HepG2 (cell line): ENCODE measurements around the gene LRRC74B. TPM values are rescaled to one million over a fixed set of nuclear protein-coding genes. Genes with fewer than 3 reads are reported as not detected.

Experiments
- ADNP ChIP-seq: sonication (generic); formaldehyde crosslinking; IDR thresholded peaks from 2 replicates; pipeline ENCODE4 v1.4.0; 2020; ENCODE audit warnings: missing genetic modification reagents
- ARID5B ChIP-seq: IDR thresholded peaks from 2 replicates; pipeline ENCODE4 v1.4.0; 2020; ENCODE audit warnings: mild to moderate bottlenecking, missing genetic modification reagents
- BCL6 ChIP-seq: IDR thresholded peaks from 2 replicates; pipeline ENCODE4 v1.6.1; 2016; ENCODE audit warnings: missing genetic modification reagents, missing compliant biosample characterization
- CENPT ChIP-seq: sonication (generic); formaldehyde crosslinking; IDR thresholded peaks from 2 replicates; pipeline ENCODE4 v1.8.0; 2022; ENCODE audit warnings: low read depth, mild to moderate bottlenecking, moderate library complexity, missing genetic modification reagents
- FOSL2 ChIP-seq: sonication (generic); formaldehyde crosslinking; IDR thresholded peaks from 2 replicates; pipeline ENCODE4 v1.4.0; 2020; ENCODE audit warnings: missing genetic modification reagents
- GLMP ChIP-seq: sonication (generic); formaldehyde crosslinking; IDR thresholded peaks from 2 replicates; pipeline ENCODE4 v1.9.0; 2021; ENCODE audit warnings: missing genetic modification reagents, mild to moderate bottlenecking, borderline replicate concordance
- HCFC1 ChIP-seq: fragments of 150-350 bp; IDR thresholded peaks from 2 replicates; pipeline ENCODE4 v1.6.1; 2014; ENCODE audit warnings: low read depth, low read length
- HOMEZ ChIP-seq: IDR thresholded peaks from 2 replicates; pipeline ENCODE4 v1.6.1; 2016; ENCODE audit warnings: low read depth
- KAT8 ChIP-seq: IDR thresholded peaks from 2 replicates; pipeline ENCODE4 v1.6.1; 2016; ENCODE audit warnings: missing genetic modification reagents, missing compliant biosample characterization
- KLF6 ChIP-seq: IDR thresholded peaks from 2 replicates; pipeline ENCODE4 v1.8.0; 2016; ENCODE audit warnings: missing biosample characterization, missing genetic modification reagents
- MXD3 ChIP-seq: IDR thresholded peaks from 2 replicates; pipeline ENCODE4 v1.6.1; 2016; ENCODE audit warnings: mild to moderate bottlenecking, missing biosample characterization, missing genetic modification reagents
- SALL1 ChIP-seq: sonication (generic); formaldehyde crosslinking; IDR thresholded peaks from 2 replicates; pipeline ENCODE4 v1.8.0; 2022; ENCODE audit warnings: mild to moderate bottlenecking, missing genetic modification reagents
- STAT5B ChIP-seq: sonication (generic); formaldehyde crosslinking; IDR thresholded peaks from 2 replicates; pipeline ENCODE4 v1.4.0; 2020; ENCODE audit warnings: missing genetic modification reagents
- ZBTB26 ChIP-seq: IDR thresholded peaks from 2 replicates; pipeline ENCODE4 v1.6.1; 2016; ENCODE audit warnings: missing compliant biosample characterization, missing genetic modification reagents, borderline replicate concordance
- ZNF614 ChIP-seq: IDR thresholded peaks from 2 replicates; pipeline ENCODE4 v1.6.1; 2018; ENCODE audit warnings: missing biosample characterization, missing genetic modification reagents, inconsistent platforms, borderline replicate concordance
- ZNF660 ChIP-seq: sonication (generic); formaldehyde crosslinking; IDR thresholded peaks from 2 replicates; pipeline ENCODE4 v1.5.1; 2020; ENCODE audit warnings: mild to moderate bottlenecking, low read depth, missing genetic modification reagents, borderline replicate concordance
- ZNF781 ChIP-seq: sonication (generic); formaldehyde crosslinking; IDR thresholded peaks from 2 replicates; pipeline ENCODE4 v1.5.1; 2020; ENCODE audit warnings: borderline replicate concordance, mild to moderate bottlenecking, missing genetic modification reagents; ENCODE audit errors: not compliant biosample characterization
- ZNF83 ChIP-seq: sonication (generic); formaldehyde crosslinking; IDR thresholded peaks from 2 replicates; pipeline ENCODE4 v1.4.0; 2020; ENCODE audit warnings: missing genetic modification reagents, mild to moderate bottlenecking, borderline replicate concordance
- polyA plus RNA-seq, 8 experiments: library from polyadenylated mRNA; depleted of rRNA in 3 of 8; stranded (reverse) in 7 of 8; unstranded in 1 of 8; fragments of >200 nt; fragmentation: Illumina TruSeq in 4 of 8; extraction: Trizol in 4 of 8; gene quantifications; 2 replicates each; pipeline versions ENCODE4 v1.2.1 to v1.2.3, GENCODE V29; 2011 to 2016; ENCODE audit warnings: low read depth in 4 of 8, missing spikeins in 1 of 8, mixed read lengths in 1 of 8; ENCODE audit not compliant: insufficient read depth in 1 of 8
- total RNA-seq, 5 experiments: library from RNA; depleted of rRNA; stranded (reverse); fragments of >200 nt; fragmentation: Illumina TruSeq; extraction: Trizol; gene quantifications; 2 replicates each; pipeline ENCODE4 v1.2.3, GENCODE V29; 2016; ENCODE audit warnings: low read depth in 1 of 5

Gene LRRC74B
- total and polyA plus RNA-seq, 2 of the 13 experiments (the other 11 are each of a cell fraction or from before 2014, with no cell fraction given), result not detected

GRCh38 chr22:21009638-21010425, 35.9 kb upstream of the LRRC74B start (continued):
- TF ChIP-seq ZNF781 (CRISPR knock-in tag), result peak; percentile 53
- peak; percentile 63; the same call in 1 of the 2 replicates for TF ChIP-seq ARID5B (CRISPR knock-in tag)
- TF ChIP-seq ADNP, result no peak
- no peak for TF ChIP-seq ZNF83
- peak; percentile 62 for TF ChIP-seq KAT8 (CRISPR knock-in tag)
- TF ChIP-seq HCFC1, result no peak
- TF ChIP-seq BCL6, result peak; percentile 55; the same call in 1 of the 2 replicates
- TF ChIP-seq KLF6 (CRISPR knock-in tag), result peak; percentile 97
- peak; percentile 53; the same call in 1 of the 2 replicates for TF ChIP-seq HOMEZ (CRISPR knock-in tag)
- peak; percentile 80; the same call in 1 of the 2 replicates for TF ChIP-seq STAT5B (CRISPR knock-in tag)
- TF ChIP-seq GLMP (CRISPR knock-in tag), result no peak
- peak; percentile 89 for TF ChIP-seq MXD3 (CRISPR knock-in tag)
- TF ChIP-seq CENPT (CRISPR knock-in tag), result no peak
- no peak for TF ChIP-seq ZNF660
- peak; percentile 46; the same call in 1 of the 2 replicates for TF ChIP-seq FOSL2 (CRISPR knock-in tag)
- TF ChIP-seq ZNF614 (CRISPR knock-in tag), result peak; percentile 62; the same call in 1 of the 2 replicates
- peak; percentile 88; the same call in 1 of the 2 replicates for TF ChIP-seq ZBTB26 (CRISPR knock-in tag)
- peak; percentile 87 for TF ChIP-seq SALL1
